ENCODE measurements around the gene NTMT1.
A peak's percentile ranks its signal among the peaks of the same experiment; 100 is the strongest.
"Not testable (repeated sequence)": the region's sequence is repeated elsewhere in the genome, so short reads cannot be mapped to it uniquely, and the experiment has no call there.

NTMT1 gene

GRCh38 chr9:129615407-129616285 lies 10.3 kb upstream of the NTMT1 start:
- DNase-seq: no peak

- DNase-seq: no peak
Measured at GRCh38 chr9:129617167-129617566, 8.8 kb upstream of the NTMT1 start.

- DNase-seq: no peak
Measured at GRCh38 chr9:129619787-129620668, 5.9 kb upstream of the NTMT1 start.

- peak; percentile 52 for DNase-seq
Measured at GRCh38 chr9:129620669-129621295, 5.2 kb upstream of the NTMT1 start, which contains the start of gene C9orf50. Gene C9orf50 (minus strand): TSS chr9:129621101. CDS start chr9:129620574, 527 bp downstream.

- DNase-seq: no peak
Measured at GRCh38 chr9:129623331-129623730, 2.6 kb upstream of the NTMT1 start.

- peak; percentile 64 for DNase-seq
Measured at GRCh38 chr9:129624168-129624759, 1.7 kb upstream of the NTMT1 start.

GRCh38 chr9:129624947-129625346 lies 1.0 kb upstream of the NTMT1 start:
- DNase-seq: no peak

GRCh38 chr9:129626625-129627284 lies 792 bp downstream of the NTMT1 start:
- no peak for DNase-seq

- no peak for DNase-seq
Measured at GRCh38 chr9:129627556-129628440, 1.8 kb downstream of the NTMT1 start.

- DNase-seq: no peak
Measured at GRCh38 chr9:129628709-129629108, 2.7 kb downstream of the NTMT1 start.

- no peak for DNase-seq
Measured at GRCh38 chr9:129629251-129629820, 3.4 kb downstream of the NTMT1 start.

GRCh38 chr9:129630967-129631673 lies 5.2 kb downstream of the NTMT1 start:
- DNase-seq: no peak

GRCh38 chr9:129631674-129632129 lies 5.7 kb downstream of the NTMT1 start:
- DNase-seq: no peak

- DNase-seq: no peak
Measured at GRCh38 chr9:129632460-129632859, 6.5 kb downstream of the NTMT1 start.

- DNase-seq: no peak
Measured at GRCh38 chr9:129633207-129633606, 7.2 kb downstream of the NTMT1 start.

- no peak for DNase-seq
Measured at GRCh38 chr9:129633848-129634247, 7.9 kb downstream of the NTMT1 start.

- DNase-seq: no peak
Measured at GRCh38 chr9:129635099-129636065, 9.4 kb downstream of the NTMT1 start.

- DNase-seq: not testable (repeated sequence)
Measured at GRCh38 chr9:129636343-129636742, 10.4 kb downstream of the NTMT1 start.

- no peak for DNase-seq
Measured at GRCh38 chr9:129637102-129637501, 11.1 kb downstream of the NTMT1 start.
